Measurements from ENCODE around the gene SLAMF7.
"Not testable (repeated sequence)": the region's sequence is repeated elsewhere in the genome, so short reads cannot be mapped to it uniquely, and the experiment has no call there.

SLAMF7 gene

GRCh38 chr1:160739098-160739511 is at the start of gene SLAMF7:
TSS of gene SLAMF7 (plus strand) at chr1:160739247. CDS start at chr1:160739302, 55 bp downstream.
- ChIA-PET CTCF (no interaction called here), POLR2A (ENCODE audit: low non-redundant PET) (no interaction called here)
- H3K27ac ChIP-seq = no peak within 1 kb of the TSS
- DNase-seq (ENCODE audit: low spot score) = peak; percentile 55
- TF ChIP-seq CTCF (conservative IDR thresholded peaks at IDR 0.05; ENCODE audit: low read depth) = no peak

GRCh38 chr1:160692390-160692789 is 46.7 kb upstream of the SLAMF7 start:
- POLR2A ChIA-PET (ENCODE audit: low non-redundant PET); DNase-seq (ENCODE audit: low spot score); H3K27ac ChIP-seq; CTCF ChIA-PET: not testable (repeated sequence)

- ChIA-PET CTCF (no interaction called here), POLR2A (ENCODE audit: low non-redundant PET) (no interaction called here)
- no peak overlapping the region for H3K27ac ChIP-seq
- TF ChIP-seq CTCF (conservative IDR thresholded peaks at IDR 0.05; ENCODE audit: low read depth) = no peak
- DNase-seq (ENCODE audit: low spot score) = no peak
Observed at GRCh38 chr1:160702100-160702499, 36.9 kb upstream of the SLAMF7 start.

- CTCF ChIA-PET = no interaction called here
- TF ChIP-seq CTCF (conservative IDR thresholded peaks at IDR 0.05; ENCODE audit: low read depth) = no peak
- H3K27ac ChIP-seq = no peak overlapping the region
- POLR2A ChIA-PET (ENCODE audit: low non-redundant PET) = no interaction called here
- no peak for DNase-seq (ENCODE audit: low spot score)
Observed at GRCh38 chr1:160704250-160704649, 34.8 kb upstream of the SLAMF7 start.

- CTCF ChIA-PET; POLR2A ChIA-PET (ENCODE audit: low non-redundant PET); H3K27ac ChIP-seq; DNase-seq (ENCODE audit: low spot score): not testable (repeated sequence)
Observed at GRCh38 chr1:160705212-160705621, 33.8 kb upstream of the SLAMF7 start.

GRCh38 chr1:160705742-160706141 is 33.3 kb upstream of the SLAMF7 start:
- CTCF ChIA-PET = no interaction called here
- no peak for TF ChIP-seq CTCF (conservative IDR thresholded peaks at IDR 0.05; ENCODE audit: low read depth)
- no peak overlapping the region for H3K27ac ChIP-seq
- no peak for DNase-seq (ENCODE audit: low spot score)
- POLR2A ChIA-PET (ENCODE audit: low non-redundant PET) = no interaction called here

- ChIA-PET POLR2A (ENCODE audit: low non-redundant PET) (no interaction called here), CTCF (interaction anchor here (0.5 kb wide), 1 partner anchor 30 kb away, joined by 3 read pairs; no protein-coding TSS in a partner anchor)
- no peak for TF ChIP-seq CTCF (conservative IDR thresholded peaks at IDR 0.05; ENCODE audit: low read depth)
- no peak overlapping the region for H3K27ac ChIP-seq
- no peak for DNase-seq (ENCODE audit: low spot score)
Observed at GRCh38 chr1:160706526-160707235, 32.4 kb upstream of the SLAMF7 start.

Measured in RWPE1 (cell line).